Measurements from ENCODE around the gene ADAMTS5. TPM values are rescaled to one million over a fixed set of nuclear protein-coding genes. Genes with fewer than 3 reads are reported as not detected.

ADAMTS5 gene
- total RNA-seq, 4 donors from 2014 or later = 7.8 to 9.3 (median 8.7) TPM

GRCh38 chr21:26887251-26887650 lies 79.6 kb downstream of the ADAMTS5 start:
- no peak for DNase-seq (ENCODE audit: low spot score in 2 of 2)
- no peak overlapping the region for H3K4me3 ChIP-seq (ENCODE audit: low read depth, poor library complexity, severe bottlenecking)
- intact Hi-C loops (cut with DNase I; ENCODE audit: low total_unique reads) = no loop called here
- 46 to 58% methylated on average over 3 of the region's 3 CpGs for WGBS, 2 donors
- TF ChIP-seq POLR2A (IDR thresholded peaks at IDR 0.05) = no peak
- TF ChIP-seq CTCF (IDR thresholded peaks at IDR 0.05) = no peak

GRCh38 chr21:26884436-26884835 lies 82.5 kb downstream of the ADAMTS5 start:
- no peak for DNase-seq (ENCODE audit: low spot score in 2 of 2)
- intact Hi-C loops (cut with DNase I; ENCODE audit: low total_unique reads) = no loop called here
- 95 to 99% methylated on average over 2 of the region's 2 CpGs for WGBS, 2 donors
- H3K4me3 ChIP-seq (ENCODE audit: low read depth, poor library complexity, severe bottlenecking) = no peak overlapping the region
- TF ChIP-seq CTCF (IDR thresholded peaks at IDR 0.05) (no peak), POLR2A (IDR thresholded peaks at IDR 0.05) (no peak)

GRCh38 chr21:26883768-26884167 lies 83.1 kb downstream of the ADAMTS5 start:
- 67 to 76% methylated on average over 2 of the region's 2 CpGs for WGBS, 2 donors
- no peak for DNase-seq (ENCODE audit: low spot score in 2 of 2)
- TF ChIP-seq POLR2A (IDR thresholded peaks at IDR 0.05) (no peak), CTCF (IDR thresholded peaks at IDR 0.05) (no peak)
- H3K4me3 ChIP-seq (ENCODE audit: low read depth, poor library complexity, severe bottlenecking) = no peak overlapping the region
- intact Hi-C loops (cut with DNase I; ENCODE audit: low total_unique reads) = no loop called here

GRCh38 chr21:26881504-26882228 lies 85.2 kb downstream of the ADAMTS5 start:
- TF ChIP-seq POLR2A (IDR thresholded peaks at IDR 0.05) (no peak), CTCF (IDR thresholded peaks at IDR 0.05) (no peak)
- intact Hi-C loops (cut with DNase I; ENCODE audit: low total_unique reads) = no loop called here
- no peak for DNase-seq (ENCODE audit: low spot score in 2 of 2)
- no peak overlapping the region for H3K4me3 ChIP-seq (ENCODE audit: low read depth, poor library complexity, severe bottlenecking)
- WGBS, 2 donors = 52 to 60% methylated on average over 4 of the region's 4 CpGs

GRCh38 chr21:26877018-26877417 lies 89.9 kb downstream of the ADAMTS5 start:
- intact Hi-C loops (cut with DNase I; ENCODE audit: low total_unique reads) = no loop called here
- 64 to 66% methylated on average over 6 of the region's 6 CpGs for WGBS, 2 donors
- TF ChIP-seq CTCF (IDR thresholded peaks at IDR 0.05) (no peak), POLR2A (IDR thresholded peaks at IDR 0.05) (no peak)
- DNase-seq (ENCODE audit: low spot score in 2 of 2) = no peak
- H3K4me3 ChIP-seq (ENCODE audit: low read depth, poor library complexity, severe bottlenecking) = no peak overlapping the region

- 88 to 97% methylated on average over 1 of the region's 1 CpG for WGBS, 2 donors
- no peak for TF ChIP-seq CTCF (IDR thresholded peaks at IDR 0.05)
- TF ChIP-seq POLR2A (IDR thresholded peaks at IDR 0.05) = no peak
- intact Hi-C loops (cut with DNase I; ENCODE audit: low total_unique reads) = no loop called here
- DNase-seq (ENCODE audit: low spot score in 2 of 2) = no peak
- no peak overlapping the region for H3K4me3 ChIP-seq (ENCODE audit: low read depth, poor library complexity, severe bottlenecking)
Observed at GRCh38 chr21:26874347-26874746, 92.5 kb downstream of the ADAMTS5 start.
